NCI-H510A treated with DMSO at 0.1 percent for 48 hours (cell line): Measurements from ENCODE around the gene CNTN4.

Experiments used
- DNase-seq: peaks from one replicate; lab custom pipeline; 2025; lab: John Stamatoyannopoulos, UW

The CNTN4 gene

DNA sequence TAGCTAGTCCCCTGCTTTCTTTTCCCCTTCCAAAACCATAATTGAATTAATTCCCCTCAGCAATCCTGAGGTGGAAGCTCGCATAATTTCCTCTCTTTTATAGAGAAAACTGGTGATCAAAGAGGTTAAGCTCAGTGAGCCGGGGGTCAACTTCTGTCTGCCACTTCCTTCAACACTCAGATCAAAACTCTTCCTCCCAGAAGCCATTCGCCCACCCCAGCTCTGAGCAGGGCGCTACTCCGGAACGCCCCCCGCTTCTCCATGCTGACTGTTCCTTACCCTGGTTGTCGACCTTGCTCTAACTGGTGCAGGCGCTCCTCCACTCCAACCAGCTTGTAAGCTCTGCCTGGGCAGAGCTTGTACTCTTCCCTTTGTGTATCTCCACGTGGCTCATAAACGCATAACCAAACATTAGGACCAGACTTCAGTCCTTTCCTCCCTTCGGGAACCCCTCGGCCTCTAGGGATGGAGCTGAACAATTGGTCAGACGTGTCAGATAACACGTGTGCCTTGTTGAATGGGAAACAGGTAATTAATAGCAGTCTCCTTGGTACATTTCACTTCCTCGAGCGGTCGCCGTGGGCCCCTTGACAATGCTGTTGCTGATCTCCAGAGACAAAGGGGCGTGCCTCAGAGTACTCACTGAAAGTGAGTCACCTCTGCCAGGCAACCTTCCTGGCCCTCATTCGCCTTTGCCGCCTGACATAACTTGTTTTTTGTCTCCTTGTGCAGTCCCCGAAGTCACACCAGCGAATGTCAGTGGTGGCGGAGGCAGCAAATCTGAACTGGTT is 939.7 kb downstream of the CNTN4 start:
- DNase-seq = no peak

DNA sequence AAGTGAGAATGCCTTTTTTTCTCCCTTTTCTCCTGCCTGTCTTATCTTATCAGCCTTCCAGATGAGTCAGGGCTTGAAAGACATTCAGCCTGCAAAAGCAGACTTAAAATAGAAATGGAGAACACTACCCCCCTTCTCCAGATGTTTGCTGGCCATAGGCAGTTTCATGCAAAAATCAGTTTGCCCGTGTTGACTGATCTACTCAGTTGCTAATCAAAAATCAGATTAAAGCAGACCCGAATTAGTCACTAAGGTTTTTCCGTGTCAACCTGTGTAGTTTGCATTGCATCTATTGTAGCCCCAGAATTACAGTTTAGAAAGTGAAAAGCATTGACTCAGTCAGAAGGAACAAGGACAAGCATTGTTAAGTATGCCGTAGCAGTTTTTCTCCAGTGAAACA is 955.3 kb downstream of the CNTN4 start:
- DNase-seq = no peak

DNA sequence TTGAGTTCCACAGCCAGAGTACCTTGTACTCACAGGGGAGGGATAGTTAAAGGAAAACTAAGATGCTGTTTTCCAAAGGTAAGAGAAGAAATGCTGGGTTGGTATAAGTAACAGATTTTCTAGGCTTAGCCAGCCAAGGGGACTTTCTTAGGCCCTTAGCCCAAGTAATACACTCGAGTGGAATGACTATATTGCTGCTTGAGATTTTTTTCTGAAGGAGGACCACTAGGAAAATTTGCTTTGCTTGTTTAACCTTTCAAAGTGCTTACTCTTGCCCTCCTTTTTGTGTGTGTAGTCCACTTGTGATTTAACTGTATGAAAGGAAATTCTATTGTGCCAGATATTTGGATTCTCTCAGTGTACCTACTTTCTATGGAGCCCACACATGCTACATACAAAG is 961.0 kb downstream of the CNTN4 start:
- DNase-seq = no peak

GRCh38 chr3:3064297-3064696 is 965.6 kb downstream of the CNTN4 start:
- no peak for DNase-seq

DNA sequence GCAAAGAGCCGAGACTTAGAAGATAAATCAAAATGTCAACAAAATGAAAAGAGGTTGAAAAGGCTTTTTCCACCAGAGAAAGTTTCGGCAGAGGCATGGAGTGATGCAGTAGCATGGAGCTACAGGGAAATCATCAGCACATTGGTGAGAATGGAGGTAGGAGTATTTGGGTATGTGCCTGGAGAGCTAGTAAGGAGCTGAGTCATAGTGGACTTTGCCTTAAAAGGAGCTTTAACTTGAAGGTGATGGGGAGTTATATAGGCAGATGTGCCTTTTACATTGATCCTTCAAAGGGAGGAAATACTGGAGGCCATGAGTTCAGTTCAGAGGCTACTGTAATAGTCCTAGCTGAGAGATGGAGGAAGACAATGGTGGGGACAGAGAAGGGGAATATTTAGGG is 967.2 kb downstream of the CNTN4 start:
- DNase-seq = no peak

DNA sequence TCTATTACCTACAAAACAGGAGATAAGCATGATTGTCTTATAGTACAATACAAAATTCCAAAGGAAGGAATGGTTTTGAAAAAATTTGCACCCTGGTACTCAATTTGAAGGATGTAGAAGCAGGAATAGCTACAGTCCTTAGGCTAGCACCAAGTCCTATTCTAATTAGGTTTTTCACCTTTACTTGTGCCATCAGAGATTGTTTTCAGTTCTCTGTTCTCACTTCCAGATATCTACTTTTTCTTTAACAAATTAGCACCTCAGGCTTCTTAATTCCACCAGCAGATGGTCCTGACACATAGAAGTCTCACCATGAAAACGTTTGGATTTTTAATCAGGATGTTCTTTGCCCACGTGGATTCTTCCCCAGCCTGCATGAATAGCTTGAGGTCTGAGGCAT is 967.7 kb downstream of the CNTN4 start:
- no peak for DNase-seq

GRCh38 chr3:3066910-3067309 is 968.2 kb downstream of the CNTN4 start:
- no peak for DNase-seq

- DNase-seq = no peak
Measured at GRCh38 chr3:3068358-3068881, 969.8 kb downstream of the CNTN4 start.

DNA sequence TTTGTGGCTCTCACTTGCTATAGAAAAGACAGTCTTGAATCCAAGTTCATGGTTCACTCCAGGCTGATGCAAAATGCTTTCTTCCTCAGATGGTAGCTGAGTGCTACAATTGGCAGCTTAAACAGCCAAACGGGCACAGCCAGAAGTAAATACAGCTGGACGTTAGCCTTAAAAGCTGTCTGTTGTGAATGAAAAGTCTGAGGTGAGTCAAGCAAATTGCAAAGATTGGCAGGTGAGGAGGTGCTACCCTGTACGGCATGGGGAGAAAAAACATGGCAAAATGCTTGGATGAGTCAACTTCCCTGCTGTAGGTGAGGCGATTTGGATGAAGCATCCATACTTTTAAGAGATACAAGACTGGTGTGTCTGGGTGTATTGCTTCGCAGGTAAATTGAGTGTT is 971.1 kb downstream of the CNTN4 start:
- no peak for DNase-seq

- no peak for DNase-seq
Measured at GRCh38 chr3:3071136-3071535, 972.5 kb downstream of the CNTN4 start.

DNA sequence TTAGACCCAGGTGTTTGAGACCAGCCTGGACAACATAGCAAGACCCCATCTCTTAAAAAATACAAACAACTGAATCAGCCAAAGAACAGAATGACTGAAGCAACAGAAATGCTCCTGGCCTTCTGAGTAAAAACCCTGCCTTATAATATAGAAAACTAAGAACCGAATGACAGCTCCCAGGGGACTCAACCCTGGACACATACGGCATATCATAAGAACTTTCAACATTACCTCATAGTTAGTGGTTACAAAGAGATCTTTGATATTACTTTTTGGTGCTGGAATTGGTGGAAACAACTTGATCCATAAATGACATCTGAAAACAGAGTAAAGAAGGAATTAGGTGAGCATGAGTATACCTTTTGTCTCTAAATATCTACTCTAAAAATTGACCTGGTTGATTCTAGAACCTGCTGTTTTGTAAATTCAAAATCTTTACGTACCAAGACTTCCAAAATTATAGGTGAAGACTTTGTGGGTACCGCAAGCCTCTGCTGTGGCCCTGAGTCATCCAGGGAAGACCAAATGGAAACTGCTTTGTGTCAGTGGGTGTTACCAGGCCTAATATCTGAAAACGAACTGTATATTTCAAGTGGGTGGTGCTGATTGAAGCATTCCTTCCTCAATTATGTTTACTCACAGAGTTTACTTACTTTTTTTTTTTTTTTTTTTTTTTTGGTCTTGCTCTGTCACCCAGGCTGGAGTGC is 976.0 kb downstream of the CNTN4 start:
- no peak for DNase-seq

- DNase-seq = no peak
Measured at GRCh38 chr3:3080309-3080708, 981.6 kb downstream of the CNTN4 start.

GRCh38 chr3:3081381-3082233 is 982.9 kb downstream of the CNTN4 start:
- DNase-seq = no peak

- DNase-seq = no peak
Measured at GRCh38 chr3:3082234-3082924, 983.7 kb downstream of the CNTN4 start.

DNA sequence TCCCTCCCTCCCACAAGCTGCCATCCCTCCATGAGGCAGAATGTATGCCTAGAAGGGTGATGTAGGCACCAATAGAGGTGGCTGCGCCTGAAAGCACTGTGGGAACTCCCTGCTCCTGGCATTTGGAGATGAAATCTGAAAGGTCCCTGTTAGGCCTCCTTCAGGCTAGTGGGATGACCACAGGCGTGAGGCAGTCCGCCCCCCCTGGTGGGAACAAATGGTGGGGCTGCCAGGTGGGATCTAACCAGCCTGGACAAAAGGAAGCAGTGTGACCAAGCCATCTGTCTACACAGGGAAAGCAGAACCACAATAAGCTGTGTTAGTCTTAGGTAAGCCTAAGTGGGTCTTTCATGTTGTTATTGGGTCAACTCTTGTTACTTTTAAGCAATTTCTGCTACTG is 986.2 kb downstream of the CNTN4 start:
- no peak for DNase-seq

DNA sequence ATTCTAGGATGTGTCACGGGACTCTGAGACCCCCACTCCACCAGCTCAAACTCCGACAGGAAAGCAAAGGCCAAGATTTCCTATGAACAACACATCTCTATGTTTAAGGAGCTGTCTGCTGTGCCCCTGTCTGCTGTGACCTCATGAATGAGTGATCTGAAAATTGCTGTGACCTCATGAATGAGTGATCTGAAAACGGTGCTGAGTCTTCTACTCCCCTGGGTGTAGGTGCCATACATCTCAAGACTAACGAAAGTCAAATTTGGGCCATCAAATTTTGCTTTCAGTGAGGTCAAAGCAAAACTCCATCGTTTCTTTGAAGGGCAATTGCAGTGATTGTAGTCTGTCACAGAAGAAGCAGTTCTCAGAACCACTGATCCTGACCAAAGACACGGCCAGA is 987.1 kb downstream of the CNTN4 start:
- no peak for DNase-seq

GRCh38 chr3:3086239-3086638 is 987.6 kb downstream of the CNTN4 start:
- DNase-seq = no peak

GRCh38 chr3:3087279-3087678 is 988.6 kb downstream of the CNTN4 start:
- DNase-seq = no peak

DNA sequence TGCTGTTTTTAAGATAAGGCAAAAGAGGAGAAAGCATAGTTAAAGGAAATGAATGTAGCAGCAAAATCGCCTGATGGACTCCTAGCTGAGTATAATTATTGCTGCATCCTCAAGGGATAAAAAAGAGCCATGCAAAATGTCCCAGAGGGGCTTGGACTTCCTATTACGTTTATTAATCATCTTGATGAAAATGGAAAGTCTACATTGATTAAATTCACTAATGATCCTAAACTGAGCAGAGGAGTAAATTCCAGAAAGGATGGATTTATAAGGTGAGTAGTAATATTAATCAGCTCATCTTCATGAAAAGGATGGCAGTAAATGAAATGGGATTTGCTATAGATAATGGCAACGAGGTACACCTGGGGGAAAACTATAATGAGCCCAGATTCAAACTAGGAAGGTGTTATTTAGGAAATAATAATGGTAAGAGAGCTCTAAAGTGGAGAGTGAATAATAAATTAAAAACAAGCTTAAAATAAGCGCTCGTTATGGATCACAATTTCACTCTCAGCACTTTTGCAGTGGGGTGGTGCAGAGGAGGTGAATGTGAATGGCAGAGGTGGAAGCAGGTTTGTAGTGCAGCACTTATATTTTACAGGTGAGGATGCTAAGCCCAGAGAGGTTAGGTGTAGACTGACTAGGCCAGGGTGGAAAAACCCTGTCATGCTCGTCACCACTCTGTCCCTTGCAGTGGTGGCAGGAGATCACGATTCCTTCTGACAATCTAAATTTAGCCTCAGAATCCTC is 989.2 kb downstream of the CNTN4 start:
- no peak for DNase-seq

DNA sequence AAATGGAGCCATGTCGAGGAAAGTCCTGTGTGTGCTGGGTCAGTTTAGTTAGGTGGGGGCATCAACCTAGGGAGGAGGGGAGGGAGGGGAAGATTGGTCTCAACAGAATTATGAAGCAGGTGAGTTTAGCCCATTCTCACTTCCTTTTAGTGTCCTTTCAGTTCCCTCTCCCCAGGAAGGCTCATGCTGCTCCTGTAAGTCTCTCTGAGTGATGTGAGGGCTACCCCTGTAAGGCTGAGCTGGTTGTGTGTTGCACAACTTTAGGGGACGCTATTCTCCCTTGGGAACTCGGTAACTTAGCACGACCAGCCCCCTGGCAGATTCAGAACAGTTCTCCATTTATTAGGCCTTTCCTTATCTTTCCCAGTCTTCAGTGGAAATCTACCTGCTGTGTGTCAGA is 990.4 kb downstream of the CNTN4 start:
- no peak for DNase-seq

DNA sequence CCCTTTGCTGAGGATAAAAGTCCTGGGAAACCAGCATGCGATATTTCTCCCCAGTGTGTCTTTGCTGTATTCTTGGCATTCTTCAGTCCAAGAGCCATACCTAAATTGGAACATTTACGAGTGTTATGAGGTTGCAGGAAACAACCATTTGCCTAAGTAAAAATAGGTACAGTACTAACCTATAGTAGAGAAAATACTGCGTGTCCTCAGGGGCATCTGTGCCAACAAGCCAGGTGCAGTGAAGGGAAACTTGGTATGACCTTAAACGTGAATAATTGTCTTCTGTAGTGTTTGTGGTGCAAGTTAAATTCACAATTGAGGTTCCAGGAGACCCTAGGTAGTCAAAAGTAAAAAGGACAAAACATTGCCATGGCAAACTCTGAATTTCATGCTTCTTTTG is 999.3 kb downstream of the CNTN4 start:
- DNase-seq = no peak
